Subcutaneous adipose tissue (tissue), 4 donors: ENCODE measurements around the gene MRPS9. TPM values are rescaled to one million over a fixed set of nuclear protein-coding genes. Genes with fewer than 3 reads are reported as not detected.

Experiments
- total RNA-seq, 4 donors: library from RNA; depleted of rRNA; stranded (reverse); fragments of >200 nt; gene quantifications; one replicate each; pipeline ENCODE4 v1.1.0, GENCODE V29; 2016
- TF ChIP-seq, protein P1 (sequence below): fragments of 450-650 bp; IDR thresholded peaks from one replicate; pipeline ENCODE4 v1.5.1; 2016; ENCODE audit warnings: low read depth, mild to moderate bottlenecking, control low read depth, antibody characterized with exemption, moderate library complexity

The MRPS9 gene
- total RNA-seq: 10 to 100 TPM; 11.0 to 21.1 (median 14.3) TPM

- TF ChIP-seq, protein P1, sequence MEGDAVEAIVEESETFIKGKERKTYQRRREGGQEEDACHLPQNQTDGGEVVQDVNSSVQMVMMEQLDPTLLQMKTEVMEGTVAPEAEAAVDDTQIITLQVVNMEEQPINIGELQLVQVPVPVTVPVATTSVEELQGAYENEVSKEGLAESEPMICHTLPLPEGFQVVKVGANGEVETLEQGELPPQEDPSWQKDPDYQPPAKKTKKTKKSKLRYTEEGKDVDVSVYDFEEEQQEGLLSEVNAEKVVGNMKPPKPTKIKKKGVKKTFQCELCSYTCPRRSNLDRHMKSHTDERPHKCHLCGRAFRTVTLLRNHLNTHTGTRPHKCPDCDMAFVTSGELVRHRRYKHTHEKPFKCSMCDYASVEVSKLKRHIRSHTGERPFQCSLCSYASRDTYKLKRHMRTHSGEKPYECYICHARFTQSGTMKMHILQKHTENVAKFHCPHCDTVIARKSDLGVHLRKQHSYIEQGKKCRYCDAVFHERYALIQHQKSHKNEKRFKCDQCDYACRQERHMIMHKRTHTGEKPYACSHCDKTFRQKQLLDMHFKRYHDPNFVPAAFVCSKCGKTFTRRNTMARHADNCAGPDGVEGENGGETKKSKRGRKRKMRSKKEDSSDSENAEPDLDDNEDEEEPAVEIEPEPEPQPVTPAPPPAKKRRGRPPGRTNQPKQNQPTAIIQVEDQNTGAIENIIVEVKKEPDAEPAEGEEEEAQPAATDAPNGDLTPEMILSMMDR: no peak
Observed at GRCh38 chr2:105037572-105038382, at the start of gene MRPS9. Gene MRPS9 (plus strand): TSS chr2:105038069. CDS start chr2:105038093, 24 bp downstream.

- TF ChIP-seq, protein P1: no peak
Observed at GRCh38 chr2:105005181-105005951, 32.5 kb upstream of the MRPS9 start.

DNA sequence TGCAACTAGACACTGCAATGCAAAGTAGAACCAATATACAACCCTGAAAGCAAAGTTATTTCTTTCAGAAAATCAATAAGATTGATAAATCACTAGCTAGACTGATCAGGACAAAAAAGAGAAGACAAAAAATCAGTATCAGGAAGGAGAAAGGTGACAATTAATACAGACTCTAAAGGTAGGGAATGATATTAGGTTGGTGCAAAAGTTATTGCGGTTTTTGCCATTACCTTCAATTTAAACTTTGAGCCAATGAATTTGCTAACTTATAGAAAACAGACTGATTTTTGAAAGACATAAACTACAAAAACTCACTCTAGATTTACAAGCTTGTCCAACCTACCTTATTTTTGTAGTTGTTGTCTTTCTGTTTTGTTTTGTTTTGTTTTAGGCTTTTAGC lies 30.5 kb upstream of the MRPS9 start:
- TF ChIP-seq, protein P1: no peak

GRCh38 chr2:105032476-105032875 lies 5.4 kb upstream of the MRPS9 start:
- TF ChIP-seq, protein P1: no peak

GRCh38 chr2:105034170-105034569 lies 3.7 kb upstream of the MRPS9 start:
- TF ChIP-seq, protein P1: no peak

- TF ChIP-seq, protein P1: no peak
Observed at GRCh38 chr2:105038383-105039061, 653 bp downstream of the MRPS9 start.

DNA sequence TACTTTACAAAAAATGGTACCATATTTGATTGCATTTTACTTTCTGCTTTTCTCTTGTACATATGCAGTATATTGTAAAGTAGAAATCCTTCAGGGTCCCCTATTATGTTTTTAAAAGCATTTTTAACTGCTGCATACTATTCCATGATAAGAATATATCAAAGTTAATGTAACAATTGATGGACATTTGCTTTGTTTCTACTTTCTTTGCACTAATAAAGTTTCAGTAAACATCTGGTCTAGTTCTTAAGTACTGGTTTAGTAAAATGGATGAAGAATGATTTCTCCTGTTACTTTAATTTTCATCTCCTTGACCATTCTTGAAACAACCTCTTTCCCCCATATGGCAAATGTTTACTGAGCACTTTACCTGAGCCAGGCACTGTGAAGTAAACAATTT lies 1.7 kb downstream of the MRPS9 start:
- TF ChIP-seq, protein P1: no peak
